Stimulated activated naive CD8-positive, alpha-beta T cell treated with anti-CD3 and anti-CD28 coated beads, Interleukin-15, Interleukin-2, amounts not matched to agents 100 U/mL and 50 U/mL, for 24 hours (primary cell): ENCODE measurements around the gene SIM2.

Experiments used
- ATAC-seq: fragments of 150-1000 bp; cut with Tn5 transposase; one replicate; pipeline ENCODE4 v1.10.0; 2021
- DNase-seq: peaks from one replicate; pipeline ENCODE4 v3.0.0; 2021

Gene SIM2

GRCh38 chr21:36766511-36766910 lies 67.6 kb downstream of the SIM2 start:
- no peak for ATAC-seq
- no peak for DNase-seq

DNA sequence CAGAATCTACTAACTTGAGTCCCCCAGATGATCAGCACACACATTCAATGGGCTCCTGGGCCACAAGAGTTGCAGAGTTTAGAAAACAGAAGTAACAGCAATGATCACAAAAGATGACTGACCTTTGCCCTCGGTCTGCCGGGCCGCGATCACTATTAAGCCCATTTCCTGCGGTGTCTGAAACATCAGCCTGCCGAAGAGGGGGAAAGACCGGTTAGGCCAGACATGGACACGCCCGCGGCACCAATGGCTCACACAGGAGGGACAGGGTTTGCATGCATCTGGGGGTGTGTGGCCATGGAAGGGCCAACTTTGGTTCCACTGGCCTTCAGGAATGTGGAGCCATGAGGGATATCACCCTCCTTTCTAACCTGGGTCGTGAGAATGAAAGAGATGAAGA lies 68.2 kb downstream of the SIM2 start:
- DNase-seq (no peak), ATAC-seq (no peak)

DNA sequence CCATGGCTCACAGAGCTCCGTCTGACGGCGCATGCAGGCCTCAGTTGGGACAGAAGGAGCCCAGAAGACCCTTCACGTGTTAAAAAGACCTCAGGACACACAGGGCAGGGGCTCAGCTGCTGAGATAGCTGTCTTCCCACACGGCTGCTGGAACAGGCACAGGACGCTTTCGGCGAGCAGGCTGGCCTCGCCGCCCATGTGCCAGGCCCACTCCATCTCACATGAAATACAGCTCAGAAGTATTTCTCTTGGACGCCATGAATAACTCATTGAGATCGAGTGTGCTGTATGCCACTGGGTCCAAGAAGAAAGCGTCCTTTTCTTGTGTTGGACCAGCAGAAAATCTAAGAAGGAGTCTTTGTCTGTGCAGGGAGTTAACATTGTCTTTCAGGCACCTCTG lies 69.6 kb downstream of the SIM2 start:
- DNase-seq, result no peak
- ATAC-seq, result no peak

- ATAC-seq (no peak), DNase-seq (no peak)
Measured at GRCh38 chr21:36769051-36769839, 70.3 kb downstream of the SIM2 start.

GRCh38 chr21:36773117-36773516 lies 74.2 kb downstream of the SIM2 start:
- no peak for DNase-seq

GRCh38 chr21:36773995-36774394 lies 75.1 kb downstream of the SIM2 start:
- ATAC-seq, result no peak

More at GRCh38 chr21:36773117-36773516, 74.2 kb downstream of the SIM2 start:
- ATAC-seq, result no peak

GRCh38 chr21:36776981-36777617 lies 78.2 kb downstream of the SIM2 start:
- ATAC-seq, result no peak

More at GRCh38 chr21:36773995-36774394, 75.1 kb downstream of the SIM2 start:
- DNase-seq, result no peak

DNA sequence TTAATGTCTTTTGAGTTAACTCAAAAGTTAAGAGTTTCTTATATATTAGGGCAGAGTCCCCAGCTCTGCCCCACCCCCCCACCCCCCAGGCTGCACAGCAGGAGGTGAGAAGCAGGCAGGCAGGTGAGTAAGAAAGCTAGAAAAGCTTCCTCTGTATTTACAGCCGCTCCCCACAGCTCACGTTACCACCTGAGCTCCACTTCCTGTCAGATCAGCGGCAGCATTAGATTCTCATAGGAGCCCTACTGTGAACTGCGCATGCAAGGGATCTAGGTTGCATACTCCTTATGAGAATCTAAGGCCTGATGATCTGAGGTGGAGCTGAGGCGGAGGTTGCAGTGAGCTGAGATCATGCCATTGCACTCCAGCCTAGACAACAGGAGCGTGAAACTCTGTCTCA lies 81.9 kb downstream of the SIM2 start:
- no peak for ATAC-seq

More at GRCh38 chr21:36776981-36777617, 78.2 kb downstream of the SIM2 start:
- DNase-seq, result no peak

GRCh38 chr21:36783612-36784374 lies 84.9 kb downstream of the SIM2 start:
- ATAC-seq (no peak), DNase-seq (no peak)

More for the DNA sequence above, 81.9 kb downstream of the SIM2 start:
- no peak for DNase-seq

DNA sequence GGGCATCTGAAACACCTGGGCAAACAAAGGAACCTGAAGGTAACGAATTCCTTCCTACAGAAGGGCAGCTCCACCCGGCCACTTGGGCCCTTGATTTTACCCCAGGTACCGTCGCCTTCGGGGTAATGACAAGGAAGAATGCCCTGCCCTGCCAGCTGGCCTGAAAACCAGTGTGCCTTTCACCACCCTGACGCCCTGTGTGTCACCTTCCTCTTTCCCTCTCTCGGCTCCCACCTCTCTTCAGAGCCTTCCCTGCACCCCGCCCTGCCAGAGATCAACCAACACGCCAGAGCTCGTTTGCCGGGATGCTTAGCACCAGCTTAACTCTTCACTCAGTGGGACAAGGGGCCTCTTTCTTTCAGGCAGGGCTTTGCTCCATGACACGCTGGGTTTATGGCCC lies 86.0 kb downstream of the SIM2 start:
- no peak for DNase-seq
- ATAC-seq, result no peak

DNA sequence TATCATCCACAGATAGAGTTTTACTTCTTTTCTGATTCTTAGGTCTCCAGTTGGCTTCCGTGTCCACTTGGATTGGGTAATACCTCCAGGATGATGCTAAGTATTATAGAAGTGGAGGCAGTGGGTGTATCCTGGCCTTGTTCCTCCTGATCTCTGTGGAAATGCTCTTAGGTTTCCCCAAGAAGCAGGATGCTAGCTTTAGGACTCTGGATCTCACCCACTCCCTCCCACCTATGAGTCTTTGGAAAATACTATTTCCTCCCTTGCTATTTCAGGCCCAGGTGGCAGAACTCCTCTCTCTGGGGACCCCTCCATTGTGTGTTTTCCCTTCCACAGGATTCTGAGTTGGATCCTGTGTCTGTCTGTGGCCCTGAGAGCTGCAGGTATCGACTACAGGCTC lies 86.7 kb downstream of the SIM2 start:
- ATAC-seq (no peak), DNase-seq (no peak)

DNA sequence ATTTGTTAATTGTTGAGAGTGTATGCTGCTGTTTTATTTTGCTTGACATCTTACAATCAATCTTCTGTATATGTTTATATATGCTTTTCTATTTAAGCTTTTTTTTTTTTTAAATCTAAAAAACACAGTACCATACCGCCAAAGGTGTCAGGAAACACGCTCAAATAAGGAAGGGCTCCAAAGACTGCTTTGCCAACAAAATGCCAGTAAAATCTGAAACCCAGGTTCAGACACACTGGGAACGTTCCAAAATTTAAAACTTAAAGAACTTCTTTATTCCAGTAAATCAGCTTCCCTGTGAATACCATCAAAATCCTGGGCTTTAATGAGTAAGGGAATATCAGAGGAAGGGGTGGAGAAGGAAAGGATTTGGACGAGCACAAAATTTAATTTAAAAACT lies 87.3 kb downstream of the SIM2 start:
- no peak for DNase-seq
- ATAC-seq, result no peak

- DNase-seq, result no peak
- ATAC-seq, result no peak
Measured at GRCh38 chr21:36788120-36788638, 89.3 kb downstream of the SIM2 start.

DNA sequence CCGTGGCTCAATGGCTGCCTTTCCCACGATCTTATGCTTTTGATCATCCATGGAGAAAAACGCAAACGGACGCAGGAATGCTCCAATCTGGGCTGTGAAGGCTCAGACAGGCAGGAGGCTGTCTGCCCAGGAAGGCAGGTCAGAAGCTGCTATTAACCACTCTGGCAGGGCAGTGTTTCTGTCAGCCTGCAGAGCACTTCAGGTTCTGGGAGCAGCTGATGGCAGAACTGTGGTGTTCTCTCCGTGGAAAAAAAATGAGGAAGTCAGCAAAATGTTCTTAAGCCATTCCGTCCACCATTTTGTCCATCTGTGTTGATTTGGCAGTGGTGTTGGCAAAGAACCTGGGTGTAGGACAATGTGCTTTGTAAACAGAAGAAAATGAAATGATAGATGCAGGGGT lies 91.7 kb downstream of the SIM2 start:
- ATAC-seq, result no peak
- no peak for DNase-seq

- DNase-seq, result no peak
- no peak for ATAC-seq
Measured at GRCh38 chr21:36791180-36791579, 92.3 kb downstream of the SIM2 start.

- DNase-seq, result no peak
- no peak for ATAC-seq
Measured at GRCh38 chr21:36791695-36792470, 93.0 kb downstream of the SIM2 start.

DNA sequence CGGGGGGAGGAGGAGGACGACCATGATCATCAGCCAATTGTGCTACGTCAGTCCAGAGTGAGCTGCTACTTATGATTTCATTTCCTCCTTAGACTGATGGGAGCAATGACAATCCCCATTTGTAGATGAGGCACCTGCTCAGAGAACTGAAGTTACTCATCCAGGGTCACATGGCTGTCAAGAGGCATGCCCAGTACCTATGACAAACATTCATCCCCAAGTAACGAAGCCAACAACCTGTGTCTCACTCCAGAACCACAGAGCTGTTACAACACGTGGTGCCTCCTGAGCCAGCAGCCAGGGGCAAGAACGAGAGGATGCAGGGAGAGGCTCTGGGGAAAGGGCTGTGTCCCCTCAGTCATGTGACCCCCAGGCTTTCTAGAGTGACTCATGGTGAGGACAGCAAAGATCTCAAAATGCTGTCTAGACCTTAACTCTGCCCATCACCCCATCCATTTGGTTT lies 93.6 kb downstream of the SIM2 start:
- DNase-seq (no peak), ATAC-seq (no peak)

GRCh38 chr21:36796070-36796469 lies 97.2 kb downstream of the SIM2 start:
- no peak for ATAC-seq
- DNase-seq, result no peak

- ATAC-seq (no peak), DNase-seq (no peak)
Measured at GRCh38 chr21:36798491-36798890, 99.6 kb downstream of the SIM2 start.
